Suprapubic skin (tissue), 3 donors: ENCODE results near the gene SPECC1L.

ENCODE experiments used
- POLR2A ChIP-seq, 2 donors: fragments of 450-650 bp; IDR thresholded peaks; one replicate each; pipeline ENCODE4 v1.6.1; 2017; ENCODE audit warnings: antibody characterized with exemption in 2 of 2, mild to moderate bottlenecking in 2 of 2, moderate library complexity in 2 of 2
- TF ChIP-seq, protein P1 (sequence below), 2 donors: fragments of 200-600 bp in 1 of 2; fragments of 450-650 bp in 1 of 2; sonication (generic) in 1 of 2; IDR thresholded peaks; one replicate each; pipeline ENCODE4 v1.5.1; 2016 to 2019; ENCODE audit warnings: antibody characterized with exemption in 2 of 2, mild to moderate bottlenecking in 1 of 2, moderate library complexity in 1 of 2

DNA sequence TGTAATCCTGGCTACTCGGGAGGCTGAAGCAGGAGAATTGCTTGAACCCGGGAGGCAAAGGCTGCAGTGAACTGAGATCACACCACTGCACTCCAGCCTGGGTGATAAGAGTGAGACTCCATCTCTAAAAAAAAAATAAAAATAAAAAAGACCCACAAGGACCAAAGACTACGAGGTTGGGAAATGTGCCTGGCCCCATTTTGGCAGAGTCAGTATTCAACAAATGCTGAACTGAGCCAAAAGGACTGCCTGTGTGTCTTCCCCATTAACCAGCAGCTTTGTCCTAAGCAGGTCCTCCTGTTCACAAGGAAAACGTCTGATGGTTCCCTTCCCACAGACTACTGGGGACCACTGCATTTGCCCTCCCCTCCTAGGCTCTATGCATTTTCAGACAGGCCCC lies 184.4 kb downstream of the SPECC1L start:
- TF ChIP-seq, protein P1, sequence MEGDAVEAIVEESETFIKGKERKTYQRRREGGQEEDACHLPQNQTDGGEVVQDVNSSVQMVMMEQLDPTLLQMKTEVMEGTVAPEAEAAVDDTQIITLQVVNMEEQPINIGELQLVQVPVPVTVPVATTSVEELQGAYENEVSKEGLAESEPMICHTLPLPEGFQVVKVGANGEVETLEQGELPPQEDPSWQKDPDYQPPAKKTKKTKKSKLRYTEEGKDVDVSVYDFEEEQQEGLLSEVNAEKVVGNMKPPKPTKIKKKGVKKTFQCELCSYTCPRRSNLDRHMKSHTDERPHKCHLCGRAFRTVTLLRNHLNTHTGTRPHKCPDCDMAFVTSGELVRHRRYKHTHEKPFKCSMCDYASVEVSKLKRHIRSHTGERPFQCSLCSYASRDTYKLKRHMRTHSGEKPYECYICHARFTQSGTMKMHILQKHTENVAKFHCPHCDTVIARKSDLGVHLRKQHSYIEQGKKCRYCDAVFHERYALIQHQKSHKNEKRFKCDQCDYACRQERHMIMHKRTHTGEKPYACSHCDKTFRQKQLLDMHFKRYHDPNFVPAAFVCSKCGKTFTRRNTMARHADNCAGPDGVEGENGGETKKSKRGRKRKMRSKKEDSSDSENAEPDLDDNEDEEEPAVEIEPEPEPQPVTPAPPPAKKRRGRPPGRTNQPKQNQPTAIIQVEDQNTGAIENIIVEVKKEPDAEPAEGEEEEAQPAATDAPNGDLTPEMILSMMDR (IDR thresholded peaks at IDR 0.05), result no peak
- TF ChIP-seq POLR2A (IDR thresholded peaks at IDR 0.05), result no peak
